OCI-LY1 (cell line): Measurements from ENCODE around the gene IGF2BP1.

Experiments used
- CTCF ChIP-seq: fragments of 200-600 bp; sonication (generic), shearing (Covaris generic); IDR thresholded peaks from 2 replicates; pipeline ENCODE4 v1.5.1; 2017; ENCODE audit warnings: mild to moderate bottlenecking, antibody characterized with exemption, low read length, moderate library complexity, mixed read lengths
- EZH2 ChIP-seq: fragments of 200-600 bp; sonication (generic), shearing (Covaris generic); IDR thresholded peaks from 2 replicates; pipeline ENCODE4 v1.8.0; 2017; ENCODE audit warnings: borderline replicate concordance, mixed run types, mild to moderate bottlenecking, antibody characterized with exemption, low read length, moderate library complexity, mixed read lengths

GRCh38 chr17:49022391-49022941 is 25.3 kb downstream of the IGF2BP1 start:
- TF ChIP-seq CTCF (no peak), EZH2 (no peak)
